Endometrial microvascular endothelial cells (primary cell): ENCODE results near the gene CDKAL1. TPM values are rescaled to one million over a fixed set of nuclear protein-coding genes. Genes with fewer than 3 reads are reported as not detected.
"Not testable (repeated sequence)": the region's sequence is repeated elsewhere in the genome, so short reads cannot be mapped to it uniquely, and the experiment has no call there.

ENCODE experiments used
- in situ Hi-C: cut with HindIII; loops from 2 replicates; pipeline ENCODE4 v1.10.0; 2017; ENCODE audit warnings: low sequenced_read_pairs, low pct_unique_long_range_greater_than_20kb; ENCODE audit errors: inconsistent ontology term
- total RNA-seq: library from RNA; depleted of rRNA; stranded (reverse); fragments of >200 nt; gene quantifications from one replicate; pipeline ENCODE4 v1.2.3, GENCODE V29; 2015; ENCODE audit errors: inconsistent ontology term

Gene CDKAL1
- total RNA-seq, 1 donor from 2014 or later: 15.4 TPM

DNA sequence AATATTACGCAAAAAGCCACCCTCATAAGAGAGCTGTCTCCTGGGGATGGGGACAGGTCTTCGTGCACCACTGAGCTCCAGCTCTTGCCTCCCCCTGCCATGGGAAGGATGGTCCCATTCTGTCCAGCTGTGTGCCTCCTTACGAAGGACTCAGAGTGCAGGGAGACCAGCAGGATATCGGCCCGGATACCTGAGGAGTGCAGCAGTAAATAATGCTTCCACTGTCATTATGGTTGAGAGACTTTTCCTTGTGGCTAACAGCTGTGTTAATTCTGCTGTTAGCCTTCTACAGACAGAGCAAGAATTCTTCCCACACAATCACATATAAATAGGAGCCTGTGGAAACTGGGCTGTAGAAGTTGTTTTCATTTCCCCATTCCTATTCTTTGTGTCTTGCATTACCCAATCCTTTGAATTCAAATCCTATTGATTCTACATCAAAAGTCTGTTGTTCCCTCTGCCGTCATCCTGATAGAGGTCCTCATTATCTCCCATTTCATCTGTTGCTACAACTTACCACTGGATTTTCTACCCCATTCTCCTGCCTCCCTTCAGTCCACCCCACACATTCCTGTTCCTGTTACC, 694.7 kb downstream of the CDKAL1 start:
- in situ Hi-C loops: no loop called here

DNA sequence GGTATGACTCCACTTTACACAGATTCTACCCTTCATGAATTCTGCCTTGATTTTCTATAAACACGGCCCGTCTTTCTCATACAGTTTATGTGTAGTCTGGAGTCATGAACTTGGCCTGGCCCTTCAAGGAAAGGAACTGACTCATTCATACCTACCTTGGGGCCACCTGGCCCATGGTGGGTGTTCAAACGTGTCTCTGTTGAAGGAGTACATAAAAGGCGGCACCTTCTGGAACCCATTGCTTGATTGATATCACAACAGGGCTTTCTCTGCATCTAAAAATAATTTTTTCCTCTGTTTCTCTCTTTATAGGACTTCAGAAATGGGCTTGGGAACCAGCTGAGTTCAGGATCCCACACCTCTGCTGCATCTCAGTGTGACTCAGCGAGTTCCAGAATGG, 696.3 kb downstream of the CDKAL1 start:
- in situ Hi-C loops: no loop called here

DNA sequence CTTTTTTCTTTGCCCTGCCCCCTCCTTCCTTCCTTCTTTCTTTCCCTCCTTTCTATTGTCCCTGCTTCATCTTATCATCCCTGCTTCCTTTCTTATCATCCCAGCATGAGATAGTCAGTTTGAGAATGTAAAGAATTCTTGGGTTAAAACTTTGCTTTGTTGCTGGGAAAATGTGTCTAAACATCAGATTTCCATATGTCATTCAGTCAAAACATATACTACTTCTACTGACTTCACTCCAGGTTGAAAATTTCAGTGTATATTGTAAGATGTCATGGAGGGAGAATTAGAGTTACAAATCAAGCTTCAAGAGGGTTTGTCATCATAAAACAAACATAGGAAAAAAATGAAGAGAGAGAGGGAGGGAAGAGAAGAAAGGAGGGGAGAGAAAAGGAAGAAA, 700.9 kb downstream of the CDKAL1 start:
- in situ Hi-C loops: no loop called here

DNA sequence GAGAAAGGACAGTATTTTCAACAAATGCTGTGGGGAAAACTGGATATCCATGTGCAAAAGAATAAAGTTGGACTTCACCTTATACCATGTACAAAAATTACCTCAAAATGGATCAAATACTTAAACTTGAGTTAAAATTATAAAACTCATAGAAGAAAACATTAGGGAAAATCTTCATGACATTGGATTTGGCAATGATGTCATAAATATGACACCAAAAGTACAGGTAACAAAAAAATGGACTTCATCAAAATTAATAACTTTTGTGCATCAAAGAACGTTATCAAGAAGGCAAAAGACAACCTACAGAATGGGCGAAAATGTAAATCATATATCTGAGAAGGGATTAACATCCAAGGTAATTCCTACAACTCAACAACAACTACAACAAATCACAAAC, 704.0 kb downstream of the CDKAL1 start:
- in situ Hi-C loops: no loop called here

DNA sequence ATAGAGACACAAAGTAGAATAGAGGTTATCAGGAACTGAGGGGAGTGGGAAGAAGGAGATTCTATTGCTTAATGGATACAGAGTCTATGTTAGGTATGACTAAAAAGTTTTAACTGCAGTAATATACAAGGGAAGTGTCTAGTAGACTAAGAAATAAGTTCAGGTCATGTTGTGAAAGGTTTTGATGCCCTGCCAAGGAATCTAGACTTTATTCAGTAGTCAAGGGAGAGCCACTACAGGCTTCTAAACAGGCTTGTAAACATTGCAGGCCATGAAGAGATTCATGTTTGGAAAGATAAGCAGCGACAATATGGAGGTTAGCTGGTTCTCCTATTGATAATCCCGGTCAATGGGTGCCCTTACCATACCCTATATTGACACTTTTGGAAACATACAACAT, 706.5 kb downstream of the CDKAL1 start:
- in situ Hi-C loops: no loop called here

DNA sequence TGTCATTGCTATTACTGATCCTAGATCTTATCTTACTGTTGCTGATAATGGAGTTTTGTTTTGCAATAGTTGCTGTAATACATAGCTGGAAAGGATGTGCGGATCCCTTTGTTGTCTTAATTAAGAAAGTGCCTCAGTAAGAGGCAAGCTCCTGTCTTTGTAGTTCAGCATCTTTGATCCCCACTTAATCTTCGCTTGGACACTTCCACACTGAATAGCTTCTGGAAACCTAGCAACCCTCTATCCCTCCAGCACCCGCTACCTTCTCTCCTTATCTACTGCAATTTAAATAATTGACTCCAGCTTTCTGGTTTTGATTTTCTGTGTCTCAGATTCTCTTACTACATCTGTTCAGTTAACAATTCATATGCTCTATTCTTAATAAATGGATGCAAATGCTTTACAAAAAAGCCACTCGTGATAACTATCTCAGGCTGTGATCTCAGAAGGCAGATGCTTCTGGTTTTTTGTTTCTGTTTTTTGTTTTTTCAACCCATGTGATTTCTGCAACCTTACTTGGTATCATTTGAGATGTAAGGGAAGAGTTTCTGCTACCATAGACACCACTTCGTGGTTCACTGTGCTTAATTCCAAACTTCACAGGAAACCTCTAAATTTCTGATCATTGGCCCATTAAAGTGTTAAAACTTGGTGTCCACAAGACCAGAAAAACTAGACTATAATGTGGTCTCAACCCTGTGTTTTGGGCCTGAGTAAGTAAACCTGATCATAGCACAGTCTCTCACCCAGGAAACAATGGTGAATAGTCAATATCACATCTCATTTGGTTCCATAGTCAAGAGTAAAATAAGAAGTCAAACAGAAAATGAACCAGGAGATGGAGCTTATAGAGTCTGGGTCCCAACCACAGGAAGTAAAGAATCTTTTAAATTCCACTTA, 707.2 kb downstream of the CDKAL1 start:
- in situ Hi-C loops: no loop called here

DNA sequence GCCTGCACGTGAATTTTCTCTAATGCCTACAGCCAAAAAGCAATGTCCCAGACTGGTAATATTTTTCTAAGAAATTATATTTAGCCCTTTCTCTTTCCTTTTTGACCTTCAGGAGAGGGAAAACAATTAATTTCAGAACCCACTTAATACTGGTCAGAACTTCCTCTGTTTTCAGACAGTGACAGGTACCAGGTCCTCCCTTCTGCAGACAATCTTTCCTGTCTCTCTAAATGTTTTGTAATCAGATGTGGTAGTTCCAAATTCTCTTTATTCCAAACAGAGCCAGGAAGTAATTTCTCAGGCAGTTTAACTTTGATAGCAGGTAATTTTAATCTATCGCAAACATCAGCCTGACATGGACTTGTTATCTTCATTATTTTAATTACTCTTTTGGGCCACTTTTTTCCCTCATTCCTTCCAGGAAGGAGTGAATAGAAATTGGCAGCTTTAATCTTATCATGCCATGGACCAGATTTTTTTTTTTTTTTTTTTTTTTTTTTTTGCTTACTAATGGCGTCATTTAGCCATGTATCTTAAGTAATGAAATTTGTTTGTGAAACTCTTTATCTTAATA, 710.7 kb downstream of the CDKAL1 start:
- in situ Hi-C loops: no loop called here

DNA sequence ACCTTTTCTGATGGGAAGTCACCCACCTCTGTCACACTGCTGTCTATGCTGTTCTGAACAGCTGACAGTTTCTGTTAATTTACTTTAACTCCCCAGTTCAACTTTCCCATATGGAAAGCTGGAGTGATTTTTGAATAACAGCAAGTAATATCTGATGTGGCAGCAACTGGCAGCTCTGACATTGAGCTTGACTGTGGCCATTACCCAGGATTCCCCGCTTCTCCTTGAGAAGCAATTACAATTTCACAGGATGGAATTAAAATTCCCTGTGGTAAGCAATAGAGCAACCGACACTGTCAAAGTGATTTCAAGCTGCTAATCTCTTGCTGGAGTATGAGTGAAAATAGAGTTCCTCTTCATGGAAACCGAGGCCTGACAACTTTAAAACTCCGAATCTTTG, 711.2 kb downstream of the CDKAL1 start:
- in situ Hi-C loops: no loop called here

DNA sequence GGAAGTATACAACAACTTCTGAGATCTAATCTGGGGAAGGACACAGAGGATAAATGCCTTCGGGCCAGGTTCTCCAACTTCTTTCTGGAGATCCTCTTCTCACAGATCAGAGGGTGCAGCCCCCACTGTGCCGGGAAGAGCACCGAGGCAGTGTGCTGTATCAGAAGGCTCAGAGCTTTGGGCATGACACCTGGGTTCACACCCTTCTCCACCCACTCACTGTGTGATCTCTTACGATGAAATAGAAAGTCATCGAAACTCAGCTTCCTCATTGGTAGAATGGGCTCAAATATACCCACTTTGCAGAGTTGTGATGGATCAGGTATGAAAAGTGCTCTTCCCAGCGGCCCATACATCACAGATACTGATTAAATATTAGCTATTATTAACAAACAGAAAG, 711.8 kb downstream of the CDKAL1 start:
- in situ Hi-C loops: no loop called here

DNA sequence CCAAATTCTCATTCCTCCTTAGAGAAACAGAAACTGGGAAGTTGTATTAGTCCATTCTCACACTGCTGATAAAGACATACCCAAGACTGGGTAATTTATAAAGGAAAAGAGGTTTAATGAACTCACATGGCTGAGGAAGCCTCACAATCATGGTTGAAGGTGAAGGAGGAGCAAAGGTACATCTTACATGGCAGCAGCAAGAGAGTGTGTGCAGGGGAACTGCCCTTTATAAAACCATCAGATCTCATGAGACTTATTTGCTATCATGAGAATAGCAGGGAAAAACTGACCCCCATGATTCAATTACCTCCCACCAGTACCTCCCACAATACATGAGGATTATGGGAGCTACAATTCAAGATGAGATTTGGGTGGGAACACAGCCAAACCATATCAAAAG, 720.2 kb downstream of the CDKAL1 start:
- in situ Hi-C loops: not testable (repeated sequence)

DNA sequence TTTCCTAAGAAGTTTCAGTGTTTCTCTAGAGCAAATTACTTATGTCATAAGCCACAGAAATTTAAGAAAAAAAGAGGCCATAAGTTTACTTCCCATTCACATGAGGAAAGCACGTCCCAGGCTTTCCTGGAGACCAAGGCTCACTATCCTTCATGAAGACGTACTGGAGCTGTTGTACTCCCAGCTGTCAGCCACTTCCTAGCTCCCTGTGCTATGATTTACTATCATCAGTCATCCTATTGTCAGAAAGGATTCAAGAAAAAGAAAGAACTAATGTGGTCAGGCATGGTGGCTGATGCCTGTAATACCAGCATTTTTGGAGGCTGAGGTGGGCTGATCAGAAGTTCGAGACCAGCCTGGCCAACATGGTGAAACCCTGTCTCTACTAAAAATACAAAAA, 721.9 kb downstream of the CDKAL1 start:
- in situ Hi-C loops: no loop called here

DNA sequence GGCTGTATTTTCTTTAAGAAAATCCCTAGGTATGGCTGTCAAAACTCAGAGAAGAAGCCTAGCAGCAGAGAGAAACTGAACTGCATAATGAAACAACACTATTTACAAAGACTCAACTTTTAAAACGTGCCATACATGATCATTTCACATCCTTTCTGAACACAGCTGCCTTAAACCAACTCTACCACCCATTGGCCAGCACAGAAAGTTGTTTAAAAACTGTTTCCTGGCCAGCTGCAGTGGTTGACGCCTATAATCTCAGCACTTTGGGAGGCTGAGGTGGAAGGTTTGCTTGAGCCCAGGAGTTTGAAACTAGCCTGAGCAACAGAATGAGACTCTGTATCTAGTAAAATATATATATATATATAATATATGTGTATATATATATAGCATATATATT, 722.9 kb downstream of the CDKAL1 start:
- in situ Hi-C loops: no loop called here

DNA sequence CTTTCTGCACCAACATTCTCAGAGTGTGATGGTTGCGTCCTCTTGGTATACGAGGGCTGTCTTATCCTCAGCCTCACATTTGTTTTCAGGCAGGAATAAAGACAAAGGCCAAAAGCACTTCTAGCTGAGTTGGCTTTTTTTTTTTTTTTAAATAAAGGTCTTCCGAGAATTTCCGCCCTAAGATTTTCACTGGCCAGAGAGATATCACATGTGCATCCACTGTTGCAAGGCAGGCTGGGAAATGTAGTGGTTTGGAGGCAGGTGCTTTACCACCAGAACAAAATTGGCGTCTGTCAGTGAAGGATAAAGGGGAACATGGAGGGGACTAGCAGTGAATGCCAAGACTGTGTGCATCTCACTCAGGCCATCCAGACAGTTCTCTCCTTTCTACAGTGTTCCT, 724.4 kb downstream of the CDKAL1 start:
- in situ Hi-C loops: no loop called here

DNA sequence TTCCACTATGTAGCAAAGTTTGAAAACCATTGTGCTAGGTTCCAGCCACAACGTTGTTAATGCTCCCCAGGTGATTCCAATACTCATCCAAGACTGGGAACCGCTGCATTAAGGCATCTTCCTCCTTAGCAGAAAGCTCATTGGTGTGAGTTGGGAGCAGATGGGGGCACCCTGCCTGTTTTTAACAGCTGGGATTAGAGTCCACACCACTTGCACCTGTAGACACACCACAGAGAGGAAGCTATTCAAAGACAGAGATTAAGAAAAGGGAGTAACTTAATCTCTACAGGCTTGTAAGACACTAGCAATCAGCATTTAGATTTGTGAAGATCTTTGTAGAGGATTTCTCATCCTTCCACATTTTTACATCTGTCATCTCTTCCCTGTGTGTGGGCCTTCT, 725.4 kb downstream of the CDKAL1 start:
- in situ Hi-C loops: no loop called here

DNA sequence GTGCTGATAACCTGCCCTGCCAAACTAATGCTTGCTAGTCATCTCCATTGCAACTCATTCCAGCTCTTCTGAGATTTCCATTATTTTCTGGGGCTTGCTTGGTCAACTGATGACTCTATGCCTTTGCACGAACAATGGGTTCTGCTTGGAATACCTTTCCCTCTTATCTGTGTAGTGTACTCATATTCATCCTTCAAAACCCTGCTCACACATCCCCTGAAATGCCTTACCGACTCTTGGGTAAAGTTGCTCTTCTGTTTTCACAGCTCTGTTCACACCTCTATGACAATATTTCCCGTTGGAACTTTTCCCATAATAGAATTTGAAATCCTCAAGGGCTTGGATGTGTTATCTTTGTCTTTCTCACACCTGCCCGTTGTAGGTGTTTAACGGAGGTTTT, 728.2 kb downstream of the CDKAL1 start:
- in situ Hi-C loops: no loop called here

DNA sequence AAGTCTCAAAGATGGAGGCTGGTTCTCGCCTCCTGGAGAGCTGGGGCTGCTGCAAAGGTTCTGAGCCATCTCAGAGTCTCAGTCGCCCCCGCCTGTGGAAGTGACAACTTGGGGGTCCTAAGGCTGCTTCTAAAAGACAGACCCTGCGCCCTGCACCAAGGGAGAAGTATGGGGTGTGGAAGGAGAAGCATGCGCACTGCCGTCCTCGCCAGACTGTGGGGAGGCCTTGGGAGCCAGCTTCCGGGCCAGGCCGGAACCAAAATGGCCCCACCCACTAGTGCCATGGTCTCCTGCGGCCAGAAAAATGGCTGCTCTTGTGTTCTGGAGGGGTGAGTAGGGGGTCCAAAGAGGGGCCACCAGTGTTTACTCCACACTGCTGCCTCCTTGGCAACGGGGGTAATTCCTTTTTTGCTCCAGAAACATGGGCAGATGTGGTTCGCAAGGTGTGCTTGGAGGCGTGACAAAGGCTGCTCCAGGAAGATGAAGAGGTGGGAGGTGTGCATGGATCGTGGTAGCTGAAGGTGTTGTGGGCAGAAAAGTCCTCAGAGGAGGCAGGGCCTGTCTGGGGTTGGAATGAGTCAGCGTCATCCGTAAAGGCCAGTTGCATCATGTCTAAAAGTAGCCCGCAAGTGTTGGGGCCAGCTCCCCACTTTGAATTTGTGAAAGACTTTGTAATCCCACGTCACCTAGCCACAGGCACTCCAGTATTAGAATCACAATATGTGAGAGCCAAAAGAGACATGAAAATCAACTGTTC, 729.5 kb downstream of the CDKAL1 start:
- in situ Hi-C loops: no loop called here

DNA sequence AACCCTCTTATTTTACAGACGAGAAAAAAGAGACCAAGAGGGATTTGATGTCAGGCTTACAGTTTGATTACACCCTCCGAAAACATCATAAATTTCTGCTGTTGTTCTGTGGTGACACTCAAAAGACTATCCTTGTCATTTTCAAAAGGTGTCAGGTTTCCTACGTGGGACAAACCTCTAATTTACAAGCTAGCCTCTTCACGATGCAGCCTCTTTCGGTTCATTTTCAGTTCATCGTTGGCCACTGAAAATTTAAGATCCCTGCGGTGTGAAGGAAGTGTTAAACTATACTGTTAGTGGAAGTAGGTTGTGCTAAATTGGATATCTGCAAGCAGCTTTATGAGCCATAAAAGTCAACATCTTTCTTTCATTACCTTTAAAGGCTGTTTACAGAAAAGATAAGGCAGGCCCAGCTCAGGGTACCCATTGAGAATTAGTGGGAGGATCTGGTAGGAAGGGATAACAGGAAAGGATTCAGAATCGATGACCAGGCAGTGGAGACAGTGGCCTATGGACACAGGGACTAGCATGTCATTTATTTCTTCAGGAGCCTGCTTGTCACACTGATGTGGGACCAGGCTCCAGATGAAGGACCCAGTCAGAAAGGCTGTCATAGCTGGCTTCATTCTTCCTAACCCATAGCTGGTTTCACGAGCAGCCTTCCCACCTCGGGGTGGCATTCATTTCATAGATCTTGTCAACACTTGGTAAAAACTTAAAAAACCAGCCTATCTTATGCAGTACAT, 730.2 kb downstream of the CDKAL1 start:
- in situ Hi-C loops: no loop called here

DNA sequence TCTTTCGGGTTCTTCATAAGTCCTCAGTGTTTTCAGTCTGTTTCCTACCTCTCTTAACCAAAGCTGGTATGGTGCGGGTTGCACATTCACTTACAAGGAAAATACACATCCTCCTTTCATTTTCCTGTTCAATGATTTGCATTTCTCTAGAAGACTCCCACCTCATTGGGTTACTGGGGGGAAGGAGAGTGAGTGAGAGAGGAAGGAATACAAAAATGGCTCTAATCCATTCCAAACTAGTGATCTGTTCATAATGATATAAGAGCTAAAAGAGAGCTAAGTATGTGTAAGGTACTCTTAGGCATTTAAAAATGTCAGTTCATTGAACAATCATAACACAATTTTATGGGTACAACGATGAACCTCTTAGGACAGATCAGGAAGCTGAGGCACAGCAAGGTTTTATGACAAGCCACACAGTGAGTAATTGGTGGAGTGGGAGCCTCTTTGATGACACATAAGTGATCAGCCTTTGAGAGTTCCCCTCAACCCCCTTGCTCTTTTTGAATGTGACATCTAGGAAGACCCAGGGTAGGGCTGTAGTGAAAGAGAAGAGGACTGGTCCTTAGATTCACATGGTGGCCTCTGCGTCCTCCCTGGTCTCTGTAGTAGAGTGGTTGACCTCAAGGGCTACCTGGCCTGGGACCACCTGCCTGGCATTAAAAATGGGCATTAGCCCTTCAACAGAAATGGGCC, 730.9 kb downstream of the CDKAL1 start:
- in situ Hi-C loops: no loop called here

DNA sequence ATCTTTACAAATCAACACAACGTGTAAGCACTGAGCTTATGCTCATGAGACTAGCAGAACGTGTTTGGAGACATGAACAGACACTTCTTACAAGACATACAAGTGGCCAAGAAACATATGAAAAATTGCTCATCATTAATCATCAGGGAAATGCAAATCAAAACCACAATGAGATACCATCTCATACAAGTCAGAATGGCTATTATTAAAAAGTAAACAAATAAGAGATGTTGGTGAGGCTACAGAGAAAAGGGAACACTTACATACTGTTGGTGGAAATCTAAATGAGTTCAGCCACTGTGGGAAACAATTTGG, 731.4 kb downstream of the CDKAL1 start:
- in situ Hi-C loops: no loop called here
